Fibroblast of mammary gland (primary cell): ENCODE results near the gene OLR1.

Experiments
- DNase-seq: peaks from one replicate; pipeline ENCODE4 v3.0.0-alpha.2; 2010; ENCODE audit warnings: low read depth
- H3K4me3 ChIP-seq: 2 replicates; pipeline ENCODE4 v1.5.1; 2011; ENCODE audit warnings: low read depth, mild to moderate bottlenecking, low read length, moderate library complexity; ENCODE audit not compliant: control insufficient read depth
- CTCF ChIP-seq: conservative IDR thresholded peaks from 2 replicates; pipeline ENCODE4 v1.5.1; 2011; ENCODE audit warnings: low read depth, low read length, inconsistent platforms; ENCODE audit not compliant: control insufficient read depth, insufficient read depth

Gene OLR1

GRCh38 chr12:10110256-10110844, 61.6 kb downstream of the OLR1 start:
- DNase-seq = no peak
- TF ChIP-seq CTCF = no peak
- no peak overlapping the region for H3K4me3 ChIP-seq
